ENCODE measurements around the gene EGLN3. TPM values are rescaled to one million over a fixed set of nuclear protein-coding genes. Genes with fewer than 3 reads are reported as not detected.

EGLN3 gene
- total and polyA plus RNA-seq, 10 of the 15 experiments (the other 5 are each of a cell fraction or from before 2014, with no cell fraction given), result 0.42 to 8.1 (median 2.0) TPM

DNA sequence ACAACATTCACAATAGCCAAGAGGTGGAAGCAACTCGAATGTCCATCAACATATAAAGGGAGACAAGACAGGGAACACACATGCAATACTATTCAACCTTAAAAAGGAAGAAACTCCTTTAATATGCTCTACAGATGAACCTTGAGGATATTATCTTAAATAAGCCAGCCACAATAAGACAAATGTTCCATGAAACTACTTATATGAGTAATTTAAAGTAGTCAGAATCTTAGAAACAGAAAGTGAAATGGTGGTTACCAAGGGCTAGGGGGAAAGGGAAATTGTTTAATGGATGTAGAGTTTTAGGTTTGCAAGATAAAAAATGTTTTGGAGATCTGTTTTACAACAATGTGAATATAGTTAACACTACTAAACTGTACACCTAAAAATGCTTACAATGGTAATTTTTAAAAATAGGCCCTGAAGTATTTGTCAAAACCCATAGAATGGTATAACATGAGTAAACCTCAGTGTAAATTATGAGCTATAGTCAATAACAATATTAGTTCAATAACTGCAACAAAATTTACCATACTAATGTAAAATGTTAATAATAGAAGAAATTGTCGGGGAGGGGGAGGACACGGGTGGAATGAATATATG lies 71.1 kb downstream of the EGLN3 start:
- Histone ChIP-seq H3K36me3 (ENCODE audit: control insufficient read depth in 2 of 2, insufficient read depth in 2 of 2, low read length in 1 of 2) (no peaks in the 10 kb centered on the region), H3K4me2 (ENCODE audit: control insufficient read depth, insufficient read depth) (no peak overlapping the region), H3K9ac (ENCODE audit: control insufficient read depth, insufficient read depth, low read length) (no peak overlapping the region), H3K4me1 (ENCODE audit: control insufficient read depth, insufficient read depth, low read length) (no peaks in the 10 kb centered on the region), H3K9me3 (replicated peaks; ENCODE audit: control insufficient read depth, insufficient read depth, low read length) (no peaks in the 10 kb centered on the region; the same call in 1 of the 3 replicates), H3K79me2 (ENCODE audit: control insufficient read depth, insufficient read depth, low read length) (no peaks in the 10 kb centered on the region), H3K4me3 (no peak overlapping the region), H4K20me1 (ENCODE audit: control insufficient read depth, insufficient read depth) (no peaks in the 10 kb centered on the region), H3K27ac (ENCODE audit: control insufficient read depth, insufficient read depth) (no peak overlapping the region), H2AFZ (ENCODE audit: control insufficient read depth, low read depth, low read length) (no peak overlapping the region), H3K27me3 (replicated peaks in 1 of 2; ENCODE audit: control insufficient read depth in 2 of 2, insufficient read depth in 2 of 2, low read length in 1 of 2) (no peaks in the 10 kb centered on the region)
- WGBS (ENCODE audit: insufficient coverage, insufficient replicate concordance, low lambda C conversion rate, missing lambda C conversion rate), result 41% methylated on average over 3 of the region's 3 CpGs
- SMC1A ChIA-PET (ENCODE audit: uncharacterized antibody, unreplicated experiment), result interaction anchor here (0.8 to 1.5 kb wide), 3 partner anchors 10 to 170 kb away, joined by 3 to 9 read pairs (median 4); no protein-coding TSS in a partner anchor
- CTCF ChIA-PET, result no interaction called here
- in situ Hi-C loops (cut with MboI), result no loop called here
- no peak for TF ChIP-seq TCF7 (IDR thresholded peaks at IDR 0.05; ENCODE audit: borderline replicate concordance)
- TF ChIP-seq JUNB (IDR thresholded peaks at IDR 0.05), result 0 out of 2 replicates have a peak, but pooled peaks have one; percentile 15
- no peak for FAIRE-seq
- intact Hi-C loops (cut with micrococcal nuclease; ENCODE audit: unreplicated experiment), result no loop called here
- peak; percentile 32; the same call in 2 of the 3 replicates for ATAC-seq
- POLR2A ChIA-PET, result no interaction called here
- BruUV-seq (replicated peaks), result no TSS peak
- no peak for DNase-seq (ENCODE audit: low read depth, low spot score)
- RAD21 ChIA-PET (ENCODE audit: unreplicated experiment), result no interaction called here

DNA sequence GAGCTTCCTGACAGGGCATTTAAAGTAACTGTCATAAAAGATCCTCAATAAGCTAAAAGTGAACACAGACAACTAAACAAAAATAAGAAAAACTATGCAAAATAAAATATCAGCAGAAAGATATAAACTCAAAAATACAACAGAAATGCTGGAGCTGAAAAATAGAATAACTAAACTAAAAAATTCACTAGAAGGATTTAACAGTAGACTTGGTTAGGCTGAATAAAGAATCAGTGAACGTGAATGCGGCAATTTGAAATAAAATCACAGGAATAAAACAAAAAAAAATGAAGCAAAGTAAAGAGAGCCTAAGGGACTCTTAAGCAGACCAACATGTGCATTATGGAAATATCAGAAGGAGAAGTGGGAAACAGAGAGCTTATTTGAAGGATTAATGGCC lies 74.6 kb downstream of the EGLN3 start:
- no peaks in the 10 kb centered on the region for H3K79me2 ChIP-seq (ENCODE audit: control insufficient read depth, insufficient read depth, low read length)
- H3K9me3 ChIP-seq (replicated peaks; ENCODE audit: control insufficient read depth, insufficient read depth, low read length), result no peaks in the 10 kb centered on the region; the same call in 1 of the 3 replicates
- ChIA-PET RAD21 (ENCODE audit: unreplicated experiment) (interaction anchor here (0.6 kb wide), 1 partner anchor 32 kb away, joined by 3 read pairs; no protein-coding TSS in a partner anchor), POLR2A (no interaction called here), SMC1A (ENCODE audit: uncharacterized antibody, unreplicated experiment) (interaction anchor here (0.8 to 1.6 kb wide), 3 partner anchors 10 to 47 kb away, joined by 3 to 4 read pairs (median 4); no protein-coding TSS in a partner anchor), CTCF (interaction anchor here (0.5 to 1.4 kb wide), 3 partner anchors 33 to 1300 kb away, joined by 3 read pairs; no protein-coding TSS in a partner anchor)
- ATAC-seq (no peak), DNase-seq (ENCODE audit: low read depth, low spot score) (no peak), FAIRE-seq (no peak)
- no peak overlapping the region for H3K27ac ChIP-seq (ENCODE audit: control insufficient read depth, insufficient read depth)
- no peaks in the 10 kb centered on the region for H4K20me1 ChIP-seq (ENCODE audit: control insufficient read depth, insufficient read depth)
- H2AFZ ChIP-seq (ENCODE audit: control insufficient read depth, low read depth, low read length), result no peak overlapping the region
- 0 out of 2 replicates have a peak, but pooled peaks have one; percentile 52 for TF ChIP-seq CBX5 (IDR thresholded peaks at IDR 0.05; ENCODE audit: low read depth)
- TF ChIP-seq, protein P1, sequence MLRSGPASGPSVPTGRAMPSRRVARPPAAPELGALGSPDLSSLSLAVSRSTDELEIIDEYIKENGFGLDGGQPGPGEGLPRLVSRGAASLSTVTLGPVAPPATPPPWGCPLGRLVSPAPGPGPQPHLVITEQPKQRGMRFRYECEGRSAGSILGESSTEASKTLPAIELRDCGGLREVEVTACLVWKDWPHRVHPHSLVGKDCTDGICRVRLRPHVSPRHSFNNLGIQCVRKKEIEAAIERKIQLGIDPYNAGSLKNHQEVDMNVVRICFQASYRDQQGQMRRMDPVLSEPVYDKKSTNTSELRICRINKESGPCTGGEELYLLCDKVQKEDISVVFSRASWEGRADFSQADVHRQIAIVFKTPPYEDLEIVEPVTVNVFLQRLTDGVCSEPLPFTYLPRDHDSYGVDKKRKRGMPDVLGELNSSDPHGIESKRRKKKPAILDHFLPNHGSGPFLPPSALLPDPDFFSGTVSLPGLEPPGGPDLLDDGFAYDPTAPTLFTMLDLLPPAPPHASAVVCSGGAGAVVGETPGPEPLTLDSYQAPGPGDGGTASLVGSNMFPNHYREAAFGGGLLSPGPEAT (IDR thresholded peaks at IDR 0.05; ENCODE audit: low read depth), result no peak
- H3K4me2 ChIP-seq (ENCODE audit: control insufficient read depth, insufficient read depth), result no peak overlapping the region
- in situ Hi-C loops (cut with MboI), result no loop called here
- BruUV-seq (replicated peaks), result no TSS peak
- no peak overlapping the region for H3K4me3 ChIP-seq
- intact Hi-C loops (cut with micrococcal nuclease; ENCODE audit: unreplicated experiment), result no loop called here
- no peaks in the 10 kb centered on the region for H3K27me3 ChIP-seq (replicated peaks in 1 of 2; ENCODE audit: control insufficient read depth in 2 of 2, insufficient read depth in 2 of 2, low read length in 1 of 2)
- WGBS (ENCODE audit: insufficient coverage, insufficient replicate concordance, low lambda C conversion rate, missing lambda C conversion rate), result 47% methylated on average over 2 of the region's 2 CpGs
- no peak overlapping the region for H3K9ac ChIP-seq (ENCODE audit: control insufficient read depth, insufficient read depth, low read length)
- H3K36me3 ChIP-seq (ENCODE audit: control insufficient read depth in 2 of 2, insufficient read depth in 2 of 2, low read length in 1 of 2), result no peaks in the 10 kb centered on the region
- H3K4me1 ChIP-seq (ENCODE audit: control insufficient read depth, insufficient read depth, low read length), result no peaks in the 10 kb centered on the region

Data from GM12878 (cell line).